Activated CD8-positive, alpha-beta memory T cell treated with anti-CD3 and anti-CD28 coated beads, Interleukin-2, amount 50 U/mL, for 48 hours (primary cell): Measurements from ENCODE around the gene MOGAT2.
"Not testable (repeated sequence)": the region's sequence is repeated elsewhere in the genome, so short reads cannot be mapped to it uniquely, and the experiment has no call there.

ENCODE experiments used
- DNase-seq: peaks from one replicate; pipeline ENCODE4 v3.0.0-alpha.2; 2020

Gene MOGAT2

DNA sequence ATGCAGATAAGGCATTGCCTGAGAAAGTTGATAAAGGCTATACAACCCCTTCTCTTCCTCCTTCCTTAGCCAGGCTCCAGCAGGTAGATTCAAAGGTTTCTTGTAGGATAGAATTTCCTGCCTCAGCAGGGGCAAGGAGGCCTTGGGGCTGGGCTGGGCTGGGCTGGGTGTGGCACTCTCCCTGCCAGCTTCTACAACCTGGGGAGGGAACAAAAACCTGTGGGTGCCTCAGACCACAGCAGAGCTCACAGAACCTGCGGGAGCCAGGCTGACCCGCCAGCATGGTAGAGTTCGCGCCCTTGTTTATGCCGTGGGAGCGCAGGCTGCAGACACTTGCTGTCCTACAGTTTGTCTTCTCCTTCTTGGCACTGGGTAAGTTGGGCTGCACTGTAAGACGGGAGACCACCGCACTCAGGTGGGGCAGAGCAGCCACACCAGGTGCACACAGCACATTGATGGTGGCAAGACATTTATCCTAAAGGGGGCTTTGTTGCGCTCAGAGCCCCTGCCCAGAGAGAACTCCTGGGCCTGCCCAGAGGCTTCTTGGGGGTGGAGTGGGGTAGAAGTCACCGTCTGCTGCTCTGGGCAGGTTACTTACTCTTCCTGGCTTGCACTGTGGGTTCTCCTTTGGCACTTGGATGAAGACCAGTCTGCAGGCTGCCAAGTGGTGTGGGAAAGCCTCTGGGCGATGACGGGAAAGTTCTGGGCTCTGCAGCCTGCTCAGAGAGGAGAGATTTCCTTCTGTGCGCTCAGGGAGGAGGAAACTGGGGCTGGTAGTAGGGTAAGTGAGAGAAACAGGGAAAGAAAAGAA lies at the start of gene MOGAT2:
Gene MOGAT2, plus strand, starts transcription at position 231 of the 811 bp plus-strand sequence. Its CDS starts 51 bp downstream, at position 282.
- no peak for DNase-seq

DNA sequence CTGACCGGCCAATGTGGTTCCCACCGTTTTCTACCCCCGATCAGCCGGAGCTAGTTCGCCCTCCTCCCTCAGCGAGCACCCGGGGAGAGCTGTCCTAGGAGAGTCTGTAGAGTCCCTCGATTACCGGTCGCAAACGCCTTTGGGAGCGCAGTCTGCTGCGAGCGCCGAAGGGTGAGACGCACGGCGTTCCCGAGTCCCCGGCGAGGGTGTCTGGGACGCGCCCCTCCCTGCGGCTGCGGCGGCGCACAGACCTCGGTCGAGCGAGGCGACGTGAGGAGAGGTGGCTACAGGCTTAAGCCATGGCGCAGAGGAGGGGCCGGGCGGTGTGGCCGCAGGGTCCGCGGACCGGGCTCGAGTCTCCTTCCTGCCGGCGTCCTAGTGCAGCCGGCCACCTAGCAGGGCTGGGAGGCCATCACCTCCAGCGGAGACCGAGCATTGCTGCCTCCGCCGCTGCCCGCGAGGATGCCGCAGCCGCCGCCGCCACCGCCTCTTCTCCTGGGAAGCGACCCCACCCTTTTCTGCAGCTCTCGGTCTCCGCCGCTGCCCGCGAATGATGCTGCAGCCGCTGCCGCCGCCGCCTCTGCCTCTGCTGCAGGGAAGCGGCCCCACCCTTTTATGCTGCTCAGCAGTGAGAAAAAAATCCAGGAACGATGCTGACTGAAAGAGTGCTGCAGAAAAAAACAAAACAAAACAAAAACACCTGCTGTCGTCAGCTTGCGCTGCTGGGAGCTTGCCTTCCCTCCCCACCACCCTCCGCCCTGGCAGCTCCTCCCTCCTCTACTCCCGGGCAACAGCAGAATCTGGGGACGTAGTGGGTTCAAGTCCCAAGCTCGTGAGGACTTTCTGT lies 49.0 kb upstream of the MOGAT2 start, which contains the start of gene MAP6:
Gene MAP6, minus strand, starts transcription at position 588 of the 847 bp plus-strand sequence. CDS start 669 bp downstream, outside the sequence.
- DNase-seq: peak; percentile 72

DNA sequence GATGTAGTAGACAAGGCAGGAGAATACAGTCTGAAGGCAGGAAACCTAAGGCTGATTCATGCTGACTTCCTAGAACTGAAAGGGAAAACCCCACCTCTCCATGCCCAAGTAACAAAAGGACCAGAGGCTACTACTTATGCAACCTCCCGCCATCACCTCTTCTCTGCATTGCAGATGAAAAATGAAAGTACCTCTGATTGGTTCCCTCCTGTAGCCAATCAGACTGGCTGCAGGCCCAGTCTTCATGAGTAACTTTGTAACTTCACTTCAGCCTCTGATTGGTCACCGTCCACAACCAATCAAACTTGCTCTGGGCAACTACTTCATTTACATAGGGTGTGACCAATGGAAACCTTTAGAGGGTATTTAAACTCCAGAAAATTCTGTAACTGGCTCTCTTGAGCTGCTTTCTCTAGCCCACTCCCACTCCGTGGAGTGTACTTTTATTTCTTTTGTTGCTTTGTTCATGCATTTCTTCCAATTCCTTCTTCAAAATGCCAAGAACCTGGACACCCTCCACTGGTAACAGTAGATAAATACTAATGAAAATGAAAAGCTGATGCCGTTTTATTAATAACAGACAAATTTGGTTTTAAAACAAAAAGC lies 43.6 kb upstream of the MOGAT2 start:
- DNase-seq: no peak

DNA sequence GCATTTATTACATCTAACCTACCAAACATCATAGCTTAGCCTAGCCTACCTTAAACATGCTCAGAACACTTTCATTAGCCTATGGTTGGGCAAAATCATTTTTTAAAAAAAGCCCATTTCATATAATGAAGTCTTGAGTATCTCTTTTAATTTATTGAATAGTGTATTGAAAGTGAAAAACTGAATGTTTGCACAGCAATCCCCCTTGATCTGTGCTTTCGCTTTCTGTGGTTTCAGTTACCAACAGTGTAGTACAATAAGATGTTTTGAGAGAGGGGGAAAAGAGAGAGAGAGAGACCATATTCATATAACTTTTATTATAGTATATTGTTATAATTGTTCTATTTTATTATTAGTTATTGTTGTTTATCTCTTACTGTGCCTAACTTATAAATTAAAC lies 40.4 kb upstream of the MOGAT2 start:
- no peak for DNase-seq

DNA sequence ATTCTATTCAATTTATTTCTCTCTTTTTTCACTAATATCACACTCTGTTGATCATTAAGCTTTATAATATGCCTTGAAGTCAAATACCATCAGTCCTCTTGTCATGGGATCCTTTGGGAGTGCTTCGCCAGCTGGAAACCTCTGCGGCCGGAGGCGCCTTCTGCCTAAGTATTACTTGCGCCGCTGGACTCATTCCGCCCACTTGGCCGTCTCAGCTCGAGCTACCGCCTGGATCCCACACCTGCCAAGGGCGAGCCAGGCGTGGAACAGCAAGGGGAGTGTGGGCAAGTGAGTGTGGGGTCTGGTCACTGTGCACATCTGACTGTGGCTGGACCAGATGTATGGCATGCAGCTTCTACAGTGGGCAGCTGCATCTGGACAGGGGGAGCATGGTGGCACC lies 39.7 kb upstream of the MOGAT2 start:
- DNase-seq: no peak

DNA sequence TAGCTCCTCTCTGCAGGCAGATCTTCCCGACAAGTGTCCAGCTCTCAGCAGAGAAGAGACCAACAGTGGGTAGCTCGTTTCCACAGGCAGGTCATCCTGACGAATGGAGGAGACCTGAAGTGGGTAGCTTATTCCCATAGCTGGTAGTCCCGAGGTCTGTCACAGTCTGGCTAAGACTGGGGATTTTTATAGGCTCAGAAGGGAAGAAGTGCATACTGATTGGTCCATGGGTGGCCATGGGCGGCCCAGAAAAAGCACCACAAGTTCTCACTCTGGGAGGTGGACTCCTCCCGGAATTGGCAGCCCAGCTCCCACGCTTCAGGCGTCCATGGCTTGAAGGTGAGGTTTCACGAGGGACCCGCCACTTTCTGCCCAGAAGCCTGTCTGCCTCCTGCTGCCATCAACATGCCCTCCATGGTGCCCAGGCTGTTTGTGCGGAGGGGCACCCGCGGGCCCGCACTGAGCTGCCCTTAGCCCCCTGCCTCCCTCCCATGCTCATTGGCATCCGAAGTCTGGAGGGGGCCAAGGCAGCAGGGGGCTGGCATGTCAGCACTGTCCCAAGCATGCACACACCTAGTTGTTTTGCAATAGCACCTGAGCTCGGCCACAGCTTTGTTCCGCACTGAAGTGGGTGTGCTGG lies 38.9 kb upstream of the MOGAT2 start:
- no peak for DNase-seq

DNA sequence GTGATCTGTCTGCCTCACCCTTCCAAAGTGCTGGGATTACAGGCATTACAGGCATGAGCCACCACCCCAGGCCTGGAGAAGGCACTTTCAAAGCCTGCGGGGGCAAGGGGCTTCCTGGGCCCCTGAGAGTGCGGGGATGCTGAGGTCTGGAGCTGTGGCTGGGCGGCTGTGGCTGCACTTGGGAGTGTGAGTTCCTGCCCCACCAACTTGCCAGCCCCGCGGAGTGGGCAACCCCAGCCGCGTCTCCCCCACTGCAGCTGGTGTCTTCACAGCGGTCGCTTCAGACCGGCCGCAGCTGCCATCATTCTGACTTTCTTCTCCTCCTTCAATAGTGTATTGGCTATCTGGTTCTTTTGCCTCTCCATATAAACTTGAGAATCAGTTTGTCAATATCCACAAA lies 38.1 kb upstream of the MOGAT2 start:
- no peak for DNase-seq

DNA sequence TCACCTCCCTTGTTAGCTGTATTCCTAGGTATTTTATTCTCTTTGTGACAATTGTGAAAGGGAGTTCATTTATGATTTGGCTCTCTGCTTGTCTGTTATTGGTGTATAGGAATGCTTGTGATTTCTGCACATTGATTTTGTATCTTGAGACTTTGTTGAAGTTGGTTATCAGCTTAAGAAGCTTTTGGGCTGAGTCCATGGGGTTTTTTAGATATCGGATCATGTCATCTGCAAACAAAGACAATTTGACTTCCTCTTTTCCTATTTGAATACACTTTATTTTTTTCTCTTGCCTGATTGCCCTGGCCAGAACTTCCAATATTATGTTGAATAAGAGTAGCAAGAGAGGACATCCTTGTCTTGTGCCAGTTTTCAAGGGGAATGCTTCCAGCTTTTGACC lies 33.8 kb upstream of the MOGAT2 start:
- not testable (repeated sequence) for DNase-seq

DNA sequence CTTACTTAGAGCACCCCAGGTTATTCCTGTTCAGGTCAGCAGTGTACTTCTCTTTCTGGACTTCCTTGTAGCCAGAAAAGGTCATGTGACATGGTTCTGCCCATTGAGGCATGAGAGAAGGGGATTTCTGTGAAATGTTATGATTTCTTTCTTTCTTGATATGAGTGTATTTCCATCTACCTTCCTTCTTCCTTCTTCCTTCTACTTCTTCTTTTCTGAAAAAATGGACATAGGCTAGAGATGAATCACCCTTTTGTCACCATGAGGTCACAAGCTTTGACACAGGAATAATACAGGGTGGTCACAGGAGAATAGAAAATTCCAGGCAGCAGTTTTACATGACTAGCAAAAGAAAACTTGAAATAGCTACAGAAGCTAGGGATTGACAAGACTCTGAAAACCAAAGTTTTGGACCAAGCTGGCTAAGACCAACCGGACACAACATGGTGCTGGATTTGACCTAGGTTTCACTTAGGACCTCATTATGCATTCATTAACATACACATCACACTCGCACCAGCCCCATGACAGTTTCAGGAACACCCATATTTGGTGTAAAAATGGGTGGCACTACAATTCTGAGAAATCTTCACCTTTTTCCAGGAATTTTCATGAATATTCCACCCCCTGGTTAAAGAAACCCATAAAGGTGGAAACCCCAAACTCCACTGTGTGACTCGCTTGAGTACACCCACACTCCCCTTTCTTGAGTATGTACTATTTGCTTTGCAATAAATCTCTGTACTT lies 27.6 kb upstream of the MOGAT2 start:
- DNase-seq: no peak

DNA sequence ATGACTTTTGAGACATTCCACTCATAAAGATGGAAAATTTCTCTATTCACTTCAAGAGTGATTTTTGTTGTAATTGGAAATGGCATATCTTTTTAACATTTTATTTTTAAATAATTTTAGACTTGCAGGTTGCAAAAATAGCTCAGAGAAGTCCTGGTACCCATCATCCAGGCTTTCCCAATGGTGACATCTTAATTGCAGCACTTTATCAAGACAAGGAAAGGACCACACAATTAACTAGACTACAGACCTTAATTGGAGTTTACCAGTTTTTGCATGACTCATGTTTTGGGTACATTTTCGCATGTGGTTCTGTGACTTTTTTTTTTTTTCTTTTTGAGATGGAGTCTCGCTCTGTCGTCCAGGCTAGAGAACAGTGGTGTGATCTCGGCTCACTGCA lies 25.8 kb upstream of the MOGAT2 start:
- no peak for DNase-seq

DNA sequence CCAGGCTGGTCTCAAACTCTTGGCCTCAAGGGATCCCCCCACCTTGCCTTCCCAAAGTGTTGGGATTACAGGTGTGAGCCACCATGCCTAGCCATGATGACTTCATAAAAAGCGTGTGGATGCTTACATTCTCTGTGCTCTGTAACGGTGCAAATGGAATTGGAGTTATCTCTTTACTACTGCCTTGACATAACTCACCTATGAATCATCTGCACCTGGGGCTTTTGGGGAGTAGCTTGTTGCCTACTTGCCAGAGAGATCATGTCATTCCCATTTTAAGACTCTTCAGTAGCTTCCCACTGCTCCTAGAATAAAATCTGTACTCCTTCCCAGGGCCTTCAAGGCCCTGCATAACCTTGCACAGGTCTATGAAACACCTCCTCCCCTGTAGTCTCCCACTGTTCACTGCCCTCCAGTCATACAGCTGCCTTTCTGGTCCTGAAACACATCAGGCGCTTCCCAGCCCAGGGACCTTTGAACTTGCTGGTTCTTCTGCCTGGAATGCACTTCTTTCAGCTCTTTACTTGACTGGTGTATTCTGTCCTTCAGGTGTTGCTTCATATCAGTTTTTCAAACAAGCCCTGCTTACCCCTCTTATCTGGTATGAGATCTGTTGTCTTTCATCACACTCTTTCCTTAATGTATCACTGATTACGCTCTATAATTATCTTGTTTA lies 19.6 kb upstream of the MOGAT2 start:
- no peak for DNase-seq

DNA sequence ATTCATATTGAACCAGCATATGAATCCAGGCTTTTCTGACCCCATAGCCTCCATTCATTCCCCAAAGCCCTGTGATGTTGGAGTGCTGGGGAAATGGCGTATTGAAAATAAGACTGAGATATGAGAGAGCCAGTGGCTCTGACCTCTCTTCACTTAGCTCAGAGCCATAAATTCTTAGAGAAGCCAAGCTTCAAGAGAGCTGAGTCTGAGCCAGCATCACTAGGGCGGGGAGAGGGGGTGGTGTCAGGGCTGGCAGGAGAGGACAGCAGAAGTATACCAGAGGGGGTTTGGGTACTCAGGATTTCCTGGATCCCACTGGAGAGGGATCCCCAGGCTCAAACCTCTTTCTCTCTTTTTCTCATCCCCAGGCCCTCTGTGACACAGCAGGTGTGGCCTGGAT lies 16.7 kb upstream of the MOGAT2 start:
- no peak for DNase-seq

DNA sequence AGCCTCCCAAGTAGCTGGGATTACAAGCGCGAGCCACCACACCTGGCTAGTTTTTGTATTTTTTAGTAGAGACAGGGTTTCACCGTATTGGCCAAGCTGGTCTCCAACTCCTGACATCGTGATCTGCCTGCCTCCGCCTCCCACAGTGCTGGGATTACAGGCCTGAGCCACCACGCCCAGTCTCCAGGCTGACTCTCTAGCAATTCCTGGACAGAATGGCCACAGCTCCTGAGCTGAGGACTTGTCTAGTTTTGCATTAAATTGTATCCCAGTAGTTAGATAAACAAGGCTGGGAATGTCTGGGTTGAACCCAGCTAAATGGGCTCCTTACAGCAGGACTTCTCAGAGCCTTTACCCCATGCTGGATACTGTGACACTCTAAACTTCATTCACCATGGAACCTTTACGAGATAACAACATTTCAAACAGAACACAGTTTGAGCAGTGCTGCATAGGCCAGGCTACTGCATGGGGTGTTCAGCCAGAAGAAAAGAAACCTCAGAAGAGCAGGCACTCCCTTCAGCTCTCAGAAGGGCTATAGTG lies 13.9 kb upstream of the MOGAT2 start:
- DNase-seq: no peak

DNA sequence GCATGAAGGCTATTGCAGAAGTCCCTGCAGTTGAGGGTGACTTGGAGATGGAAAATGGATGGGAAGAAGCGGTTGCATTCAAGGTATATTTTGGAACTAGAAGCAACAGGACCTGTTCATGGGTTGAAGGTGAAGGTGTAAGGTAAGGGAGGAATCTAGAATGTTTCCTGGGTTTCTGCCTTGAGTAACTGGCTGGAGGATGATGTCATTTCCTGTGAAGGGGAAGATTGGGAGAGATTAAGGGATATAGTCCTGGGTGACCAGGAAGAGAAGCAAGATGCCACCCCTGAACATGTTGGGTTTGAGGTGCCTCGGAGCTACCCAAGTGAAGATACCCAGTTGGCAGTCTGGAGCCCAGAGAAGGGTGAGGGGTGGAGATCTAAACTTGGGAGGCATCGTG lies 12.1 kb upstream of the MOGAT2 start:
- no peak for DNase-seq

DNA sequence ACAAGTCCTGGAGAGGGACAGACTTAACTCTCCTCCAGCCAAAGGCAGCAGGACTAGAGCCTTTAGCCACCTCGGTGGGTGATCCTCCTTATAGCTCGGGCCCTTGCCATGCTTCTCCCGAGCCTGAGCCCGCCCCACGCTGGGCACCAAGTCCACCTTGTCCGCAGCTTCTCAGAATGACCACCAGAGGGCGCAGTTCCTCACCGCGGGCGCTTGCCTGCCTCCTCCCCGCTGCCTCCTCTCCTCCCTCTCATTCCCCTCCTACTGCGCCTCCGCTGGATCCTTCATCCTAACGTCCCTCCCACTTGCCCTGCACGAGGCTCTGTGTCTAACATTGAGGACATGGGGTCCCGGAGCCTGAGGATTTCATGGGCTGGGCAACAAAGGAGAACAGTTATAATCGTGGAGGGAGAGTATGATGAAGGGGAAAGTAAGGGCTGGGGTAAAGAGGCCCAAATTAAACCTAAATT lies 11.3 kb upstream of the MOGAT2 start:
- peak; percentile 87 for DNase-seq

DNA sequence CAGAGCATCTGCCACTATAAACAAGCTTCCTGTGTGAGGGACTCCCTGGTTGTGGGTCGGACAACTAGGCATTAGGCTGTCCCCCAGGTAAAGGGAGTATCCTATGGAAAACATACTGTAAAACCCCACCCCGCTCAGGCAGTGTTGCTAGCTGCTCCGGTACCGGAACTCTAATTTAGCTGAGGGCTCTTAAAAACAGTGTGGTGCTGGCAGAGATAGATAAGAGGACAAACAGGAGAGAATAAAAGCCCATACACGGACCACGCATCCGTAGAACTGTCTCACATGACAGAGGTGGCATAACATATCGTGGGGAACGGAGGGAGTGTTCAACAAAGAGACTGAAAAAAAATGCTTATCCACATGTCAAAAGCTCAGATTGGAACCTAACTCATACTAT lies 3.4 kb upstream of the MOGAT2 start:
- DNase-seq: no peak

DNA sequence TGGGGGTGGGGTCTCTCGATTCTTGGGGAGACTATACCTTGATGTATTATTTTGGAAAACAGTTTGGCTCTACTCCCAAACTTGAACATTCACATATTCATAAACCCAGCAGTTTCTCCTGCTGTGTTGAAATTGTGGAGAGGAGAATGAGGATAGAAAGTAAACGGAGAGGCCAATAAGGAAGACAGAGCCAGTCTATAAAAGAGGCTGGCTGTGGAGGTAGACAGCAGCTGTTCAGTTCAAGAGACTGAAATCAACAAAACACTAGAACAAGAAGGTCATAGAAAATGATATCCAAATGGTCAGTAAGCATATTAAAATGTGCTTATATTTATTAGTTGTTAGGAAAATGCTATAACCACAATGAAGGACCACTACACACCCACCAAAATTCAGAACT lies 1.9 kb upstream of the MOGAT2 start:
- no peak for DNase-seq

DNA sequence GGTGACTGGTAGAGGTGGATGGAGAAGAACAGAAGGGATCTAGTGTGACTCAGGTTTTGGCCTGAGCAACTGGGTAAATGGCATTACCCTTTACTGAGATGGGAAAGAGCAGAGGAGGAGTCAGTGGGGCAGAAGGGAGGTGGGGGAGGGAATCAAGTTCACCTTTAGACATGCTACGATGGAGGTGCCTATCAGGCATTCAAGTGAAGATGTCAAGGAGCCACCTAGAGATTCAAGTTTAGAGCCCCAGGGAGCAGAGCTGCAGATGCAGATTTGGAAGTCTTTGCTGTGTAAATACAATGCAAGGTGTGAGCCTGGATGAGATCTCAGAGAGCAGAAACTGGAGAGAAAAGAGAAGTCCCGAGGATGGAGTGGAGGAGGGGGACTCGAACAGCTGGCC lies 979 bp upstream of the MOGAT2 start:
- no peak for DNase-seq

DNA sequence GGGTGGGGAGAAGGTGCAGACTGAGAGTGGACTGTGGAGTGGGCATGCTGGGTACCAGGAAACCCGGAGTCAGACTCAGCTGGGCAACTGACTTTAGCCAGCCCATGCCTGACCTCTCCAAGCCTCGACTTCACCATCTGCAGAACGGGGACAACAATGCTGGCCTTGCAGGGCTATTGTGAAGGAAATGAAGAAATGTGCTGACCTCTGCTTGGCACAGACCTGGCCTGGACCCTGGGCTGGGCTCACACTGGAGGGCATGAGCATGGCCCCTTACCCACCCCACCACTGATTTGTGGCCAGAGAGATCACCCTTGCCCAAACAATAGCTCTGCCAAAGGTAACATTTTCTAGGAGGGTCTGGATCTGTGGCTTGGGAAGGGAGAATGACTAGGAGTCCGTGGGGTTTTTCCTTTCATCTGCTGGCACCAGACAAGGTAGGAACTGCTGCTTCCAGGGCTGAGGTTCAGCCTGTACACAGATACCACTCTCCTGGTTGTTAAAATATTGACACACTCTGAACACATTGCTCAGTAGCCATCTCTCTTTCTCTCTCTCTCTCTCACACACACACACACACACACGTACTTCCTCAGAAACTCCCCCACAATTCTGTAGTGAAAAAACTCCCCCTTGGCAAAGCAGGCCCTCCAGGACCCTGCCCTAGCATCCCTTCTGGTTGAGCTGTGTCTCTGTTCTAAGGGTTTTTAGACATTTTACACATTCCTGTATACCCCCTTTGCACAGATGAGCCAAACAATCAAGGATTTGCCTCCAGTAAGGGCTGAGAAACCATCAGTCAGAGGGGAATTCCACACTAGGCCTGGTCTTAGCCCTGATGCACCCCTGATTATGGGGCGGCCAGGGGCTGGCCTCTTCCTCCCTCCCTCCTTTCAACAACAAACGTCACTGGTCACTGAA lies 1.0 kb downstream of the MOGAT2 start:
- DNase-seq: no peak
